Left ventricle myocardium inferior (tissue), 1 donor: Measurements from ENCODE around the gene PRUNE1. TPM values are rescaled to one million over a fixed set of nuclear protein-coding genes. Genes with fewer than 3 reads are reported as not detected.

Source experiments
- DNase-seq: peaks from one replicate; pipeline ENCODE4 v3.0.0-alpha.2; 2020
- H3K27ac ChIP-seq: fragments of 200-600 bp; replicated peaks from 2 replicates; pipeline ENCODE4 v1.8.0; 2021
- H3K27me3 ChIP-seq: fragments of 200-600 bp; 2 replicates; pipeline ENCODE4 v1.8.0; 2021; ENCODE audit warnings: low read depth
- H3K36me3 ChIP-seq: fragments of 200-600 bp; 2 replicates; pipeline ENCODE4 v1.8.0; 2021
- H3K4me1 ChIP-seq: fragments of 200-600 bp; 2 replicates; pipeline ENCODE4 v1.8.0; 2021
- H3K4me3 ChIP-seq: fragments of 200-600 bp; 2 replicates; pipeline ENCODE4 v1.8.0; 2021; ENCODE audit warnings: mild to moderate bottlenecking, moderate library complexity
- H3K9me3 ChIP-seq: fragments of 200-600 bp; replicated peaks from 2 replicates; pipeline ENCODE4 v1.8.0; 2021
- intact Hi-C: fragments of 100-400 bp; cut with micrococcal nuclease; formaldehyde crosslinking; loops from one replicate; pipeline ENCODE4 v1.11.0; 2022
- total RNA-seq: library from RNA; stranded (reverse); fragmentation: NEBNext Ultra II Directional; extraction: Animal tissue kit (Norgen Biotek cat#: 25700); gene quantifications from one replicate; pipeline ENCODE4 v1.2.1, GENCODE V29; 2021
- TF ChIP-seq, protein P1 (sequence below): fragments of 200-600 bp; IDR thresholded peaks from 2 replicates; pipeline ENCODE4 v1.8.0; 2021; ENCODE audit warnings: antibody characterized with exemption, mild to moderate bottlenecking, borderline replicate concordance
- donor health status: DM: no; HTN: yes; CAD: no; lungs with severe emphysema.

Gene PRUNE1
- total RNA-seq, 1 donor from 2014 or later, result 42.8 TPM

DNA sequence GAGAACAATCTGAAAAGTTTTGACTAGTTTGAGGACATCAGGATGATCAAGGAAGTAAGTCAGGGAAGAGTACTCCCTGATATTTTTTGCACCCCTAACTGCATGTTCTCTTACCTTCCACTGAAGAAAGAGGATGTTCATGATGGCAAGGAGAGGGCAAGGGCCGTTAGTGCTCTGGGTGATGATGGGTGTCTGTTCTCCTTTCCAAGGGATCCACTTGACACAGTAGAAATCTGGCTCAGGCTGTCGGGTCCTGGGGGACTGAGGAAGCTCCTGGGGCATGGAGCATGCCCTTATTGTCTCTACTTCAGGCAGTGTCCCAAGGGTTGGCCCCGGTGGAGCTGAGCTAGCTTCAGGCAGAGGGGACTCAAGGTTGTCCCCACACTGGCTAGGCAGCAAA lies 6.2 kb upstream of the PRUNE1 start:
- intact Hi-C loops, result loop anchor here (10.0 kb wide), 1 partner anchor 63 kb away; the partner anchor contains the start of gene MLLT11
- H3K27ac ChIP-seq, result peak overlapping the region; percentile 68
- H3K4me1 ChIP-seq, result peaks cover 58% of the 10 kb centered on the region
- H3K9me3 ChIP-seq, result no peaks in the 10 kb centered on the region
- no peaks in the 10 kb centered on the region for H3K27me3 ChIP-seq
- no peak overlapping the region for H3K4me3 ChIP-seq
- no peak for DNase-seq
- TF ChIP-seq, protein P1, sequence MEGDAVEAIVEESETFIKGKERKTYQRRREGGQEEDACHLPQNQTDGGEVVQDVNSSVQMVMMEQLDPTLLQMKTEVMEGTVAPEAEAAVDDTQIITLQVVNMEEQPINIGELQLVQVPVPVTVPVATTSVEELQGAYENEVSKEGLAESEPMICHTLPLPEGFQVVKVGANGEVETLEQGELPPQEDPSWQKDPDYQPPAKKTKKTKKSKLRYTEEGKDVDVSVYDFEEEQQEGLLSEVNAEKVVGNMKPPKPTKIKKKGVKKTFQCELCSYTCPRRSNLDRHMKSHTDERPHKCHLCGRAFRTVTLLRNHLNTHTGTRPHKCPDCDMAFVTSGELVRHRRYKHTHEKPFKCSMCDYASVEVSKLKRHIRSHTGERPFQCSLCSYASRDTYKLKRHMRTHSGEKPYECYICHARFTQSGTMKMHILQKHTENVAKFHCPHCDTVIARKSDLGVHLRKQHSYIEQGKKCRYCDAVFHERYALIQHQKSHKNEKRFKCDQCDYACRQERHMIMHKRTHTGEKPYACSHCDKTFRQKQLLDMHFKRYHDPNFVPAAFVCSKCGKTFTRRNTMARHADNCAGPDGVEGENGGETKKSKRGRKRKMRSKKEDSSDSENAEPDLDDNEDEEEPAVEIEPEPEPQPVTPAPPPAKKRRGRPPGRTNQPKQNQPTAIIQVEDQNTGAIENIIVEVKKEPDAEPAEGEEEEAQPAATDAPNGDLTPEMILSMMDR, result no peak
- H3K36me3 ChIP-seq, result peaks cover 57% of the 10 kb centered on the region

DNA sequence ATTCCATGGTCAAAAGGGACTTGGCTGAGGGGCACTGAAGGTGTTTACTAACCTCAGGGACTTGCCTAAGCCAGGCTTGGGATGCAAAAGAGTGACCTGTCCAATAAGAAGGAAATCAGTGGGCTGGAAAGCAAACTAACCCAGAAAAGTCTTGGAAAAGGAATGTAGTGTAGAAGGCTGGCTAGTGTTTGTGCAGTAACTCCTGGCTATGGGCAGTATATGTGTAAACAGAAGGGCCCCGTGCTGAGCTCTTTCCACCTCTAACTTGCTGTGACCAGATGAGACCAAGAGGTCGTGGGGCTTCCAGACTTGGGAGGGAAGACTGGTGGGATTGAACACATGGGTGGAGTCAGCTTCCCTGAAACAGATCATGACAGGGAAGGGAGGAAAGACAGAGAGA lies 5.6 kb upstream of the PRUNE1 start:
- no peaks in the 10 kb centered on the region for H3K9me3 ChIP-seq
- TF ChIP-seq, protein P1, result no peak
- peaks cover 63% of the 10 kb centered on the region for H3K4me1 ChIP-seq
- intact Hi-C loops, result loop anchor here (10.0 kb wide), 1 partner anchor 62 kb away; the partner anchor contains the start of gene MLLT11
- peaks cover 51% of the 10 kb centered on the region for H3K36me3 ChIP-seq
- no peak for DNase-seq
- H3K4me3 ChIP-seq, result peak overlapping the region; percentile 79
- H3K27ac ChIP-seq, result peak overlapping the region; percentile 68
- H3K27me3 ChIP-seq, result no peaks in the 10 kb centered on the region

DNA sequence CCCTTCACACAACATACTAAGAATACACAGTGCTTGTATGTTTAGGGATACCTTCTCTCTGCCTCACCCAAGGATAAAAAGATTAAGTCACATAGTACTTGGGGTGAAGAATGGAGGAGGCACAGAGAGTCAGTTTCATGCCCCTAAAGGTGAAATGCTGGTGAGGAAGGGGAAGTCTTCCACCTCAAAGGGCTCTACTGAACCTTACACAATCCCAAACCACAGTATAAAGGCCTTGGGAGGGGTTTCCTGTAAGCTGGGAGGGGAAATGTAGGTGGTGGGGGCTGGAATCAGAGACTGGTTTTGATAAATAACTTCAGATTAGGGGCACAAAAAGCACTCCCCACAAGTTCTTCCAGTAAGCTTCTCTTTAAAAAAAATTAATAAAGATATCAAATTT lies 5.1 kb upstream of the PRUNE1 start:
- TF ChIP-seq, protein P1, result no peak
- H3K27ac ChIP-seq, result peak overlapping the region; percentile 68
- peaks cover 68% of the 10 kb centered on the region for H3K4me1 ChIP-seq
- peaks cover 46% of the 10 kb centered on the region for H3K36me3 ChIP-seq
- H3K27me3 ChIP-seq, result no peaks in the 10 kb centered on the region
- peak overlapping the region; percentile 79 for H3K4me3 ChIP-seq
- intact Hi-C loops, result loop anchor here (10.0 kb wide), 1 partner anchor 62 kb away; the partner anchor contains the start of gene MLLT11
- DNase-seq, result no peak
- H3K9me3 ChIP-seq, result no peaks in the 10 kb centered on the region

DNA sequence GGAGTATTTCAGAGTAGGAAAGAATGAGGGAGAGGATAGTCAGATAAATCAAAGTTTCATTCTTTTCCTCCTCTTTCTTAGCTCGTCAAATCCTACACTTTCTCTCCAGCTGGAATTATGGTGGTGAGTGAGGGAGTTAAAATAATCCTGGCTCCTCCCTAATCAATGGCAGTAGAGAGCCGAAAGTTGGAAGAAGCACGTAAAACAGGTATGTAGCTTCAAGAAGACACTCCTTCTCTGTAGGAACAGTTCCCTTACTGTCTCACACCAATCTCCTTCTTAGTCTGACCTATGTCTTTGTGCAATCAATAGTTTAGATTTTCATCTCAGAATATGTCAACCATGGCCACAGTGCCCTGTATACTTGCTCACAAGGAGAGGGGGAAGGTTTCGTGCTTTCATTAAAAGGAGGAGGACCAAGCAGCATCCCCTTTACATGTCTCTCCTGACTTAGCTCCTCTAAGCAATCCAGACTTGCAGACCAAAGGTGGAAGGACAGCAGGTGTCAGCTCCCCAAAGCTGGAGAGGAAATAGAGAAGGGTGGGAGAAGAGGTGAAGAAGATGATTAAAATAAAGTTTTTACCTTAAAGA lies 2.4 kb upstream of the PRUNE1 start:
- DNase-seq, result no peak

DNA sequence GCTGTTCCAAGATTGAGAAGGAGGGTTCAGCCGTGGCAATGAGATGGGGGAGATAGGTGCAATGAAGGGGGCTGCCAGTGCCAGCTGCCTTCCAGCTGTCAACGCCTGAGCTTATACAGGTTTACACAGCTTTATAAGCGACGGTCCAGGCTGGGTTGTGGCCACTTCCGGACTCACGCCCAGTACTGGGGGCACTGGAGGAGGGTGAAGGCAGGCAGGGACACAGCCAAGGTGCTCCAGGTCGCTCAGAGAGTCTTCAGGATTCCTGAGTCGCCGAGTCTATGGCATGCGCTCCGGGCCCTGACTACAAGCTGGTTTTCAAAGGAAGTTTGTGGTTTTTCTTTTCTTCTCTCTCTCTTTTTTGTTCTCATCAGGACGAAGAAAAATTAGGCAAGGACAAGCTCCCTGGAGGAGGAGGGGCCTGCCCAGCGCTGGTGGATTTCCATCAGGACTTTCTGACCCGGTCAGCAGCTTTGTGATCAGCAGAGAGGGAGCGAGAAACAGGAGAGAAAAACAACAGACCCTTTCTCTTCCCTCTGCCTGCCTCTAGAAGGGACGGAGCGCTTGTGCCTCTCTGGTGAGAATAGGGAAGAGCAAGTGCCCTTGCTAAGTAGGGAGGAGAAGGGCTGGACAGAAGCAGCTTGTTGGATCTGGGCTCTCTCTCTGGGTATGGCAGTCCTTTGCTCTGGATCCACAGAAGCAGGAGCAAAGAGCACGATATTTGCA lies 1.8 kb upstream of the PRUNE1 start, which contains the start of gene MINDY1:
TSS of gene MINDY1 (minus strand) at position 576 of the 726 bp plus-strand sequence. CDS start 4,285 bp downstream, outside the sequence.
- intact Hi-C loops, result loop anchor here (10.0 kb wide), 1 partner anchor 58 kb away; the partner anchor contains the start of gene MLLT11
- H3K4me1 ChIP-seq, result peaks cover 93% of the 10 kb centered on the region
- TF ChIP-seq, protein P1, result peak; percentile 62
- H3K4me3 ChIP-seq, result peak within 1 kb of the TSS; percentile 79
- H3K27ac ChIP-seq, result peak within 1 kb of the TSS; percentile 94
- DNase-seq, result peak; percentile 49
- peaks cover 12% of the 10 kb centered on the region for H3K36me3 ChIP-seq
- no peaks in the 10 kb centered on the region for H3K27me3 ChIP-seq
- no peaks in the 10 kb centered on the region for H3K9me3 ChIP-seq

More for the DNA sequence above, 2.4 kb upstream of the PRUNE1 start:
- Histone ChIP-seq H3K9me3 (no peaks in the 10 kb centered on the region), H3K36me3 (peaks cover 19% of the 10 kb centered on the region), H3K4me1 (peaks cover 90% of the 10 kb centered on the region), H3K27ac (peak overlapping the region; percentile 94), H3K27me3 (no peaks in the 10 kb centered on the region), H3K4me3 (peak overlapping the region; percentile 79)
- TF ChIP-seq, protein P1, result no peak
- intact Hi-C loops, result loop anchor here (10.0 kb wide), 1 partner anchor 59 kb away; the partner anchor contains the start of gene MLLT11
